HepG2 (cell line): ENCODE measurements around the gene TBC1D2B.

ENCODE experiments used
- EZH2 ChIP-seq: conservative IDR thresholded peaks from 2 replicates; pipeline ENCODE4 v1.6.1; 2012; ENCODE audit warnings: mild to moderate bottlenecking, low read depth, low read length, moderate library complexity
- SMC3 ChIP-seq: IDR thresholded peaks from 2 replicates; pipeline ENCODE4 v1.6.1; 2011; ENCODE audit warnings: low read length, improper control_type of control experiment
- THAP11 ChIP-seq: IDR thresholded peaks from 2 replicates; pipeline ENCODE4 v1.6.1; 2016; ENCODE audit warnings: missing biosample characterization, missing genetic modification reagents
- TF ChIP-seq, protein P1 (sequence below): sonication (generic); formaldehyde crosslinking; IDR thresholded peaks from 2 replicates; pipeline ENCODE4 v1.5.0; 2020; ENCODE audit warnings: mild to moderate bottlenecking, missing genetic modification reagents, moderate library complexity
- TF ChIP-seq, protein P2 (sequence below): sonication (generic); formaldehyde crosslinking; IDR thresholded peaks from 2 replicates; pipeline ENCODE4 v1.5.1; 2020; ENCODE audit warnings: mild to moderate bottlenecking, missing genetic modification reagents, borderline replicate concordance
- TF ChIP-seq, protein P3 (sequence below): sonication (generic); formaldehyde crosslinking; IDR thresholded peaks from 2 replicates; pipeline ENCODE4 v1.8.0; 2022; ENCODE audit warnings: mild to moderate bottlenecking, missing genetic modification reagents
- TF ChIP-seq, protein P4 (sequence below): fragments of 450-650 bp; IDR thresholded peaks from 2 replicates; pipeline ENCODE4 v1.6.1; 2017
- TF ChIP-seq, protein P5 (sequence below): sonication (generic); formaldehyde crosslinking; IDR thresholded peaks from 2 replicates; pipeline ENCODE4 v1.5.0; 2020; ENCODE audit warnings: mild to moderate bottlenecking, missing genetic modification reagents
- TF ChIP-seq, protein P6 (sequence below): IDR thresholded peaks from 2 replicates; pipeline ENCODE4 v1.6.1; 2016

DNA sequence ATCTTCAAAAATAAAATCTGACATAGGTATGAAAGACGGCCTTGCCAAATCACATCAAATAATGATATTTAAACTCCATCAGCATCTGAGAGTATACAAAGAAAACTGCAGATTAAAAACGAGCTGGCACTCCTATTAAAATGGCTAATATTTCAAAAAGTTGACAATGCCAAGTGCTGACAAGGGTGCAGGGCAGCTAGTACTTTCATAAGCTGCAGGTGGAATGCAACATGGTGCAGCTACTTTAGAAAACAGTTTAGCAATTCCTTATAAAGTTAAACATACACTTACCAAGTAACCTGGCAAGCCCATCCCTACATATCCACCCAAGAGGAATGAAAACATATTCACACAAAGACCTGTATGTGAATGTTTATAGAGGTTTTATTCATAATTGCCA is 23.0 kb downstream of the TBC1D2B start:
- TF ChIP-seq, protein P1, sequence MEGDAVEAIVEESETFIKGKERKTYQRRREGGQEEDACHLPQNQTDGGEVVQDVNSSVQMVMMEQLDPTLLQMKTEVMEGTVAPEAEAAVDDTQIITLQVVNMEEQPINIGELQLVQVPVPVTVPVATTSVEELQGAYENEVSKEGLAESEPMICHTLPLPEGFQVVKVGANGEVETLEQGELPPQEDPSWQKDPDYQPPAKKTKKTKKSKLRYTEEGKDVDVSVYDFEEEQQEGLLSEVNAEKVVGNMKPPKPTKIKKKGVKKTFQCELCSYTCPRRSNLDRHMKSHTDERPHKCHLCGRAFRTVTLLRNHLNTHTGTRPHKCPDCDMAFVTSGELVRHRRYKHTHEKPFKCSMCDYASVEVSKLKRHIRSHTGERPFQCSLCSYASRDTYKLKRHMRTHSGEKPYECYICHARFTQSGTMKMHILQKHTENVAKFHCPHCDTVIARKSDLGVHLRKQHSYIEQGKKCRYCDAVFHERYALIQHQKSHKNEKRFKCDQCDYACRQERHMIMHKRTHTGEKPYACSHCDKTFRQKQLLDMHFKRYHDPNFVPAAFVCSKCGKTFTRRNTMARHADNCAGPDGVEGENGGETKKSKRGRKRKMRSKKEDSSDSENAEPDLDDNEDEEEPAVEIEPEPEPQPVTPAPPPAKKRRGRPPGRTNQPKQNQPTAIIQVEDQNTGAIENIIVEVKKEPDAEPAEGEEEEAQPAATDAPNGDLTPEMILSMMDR = no peak
- TF ChIP-seq SMC3 (no peak), THAP11 (CRISPR knock-in tag) (no peak), EZH2 (no peak)
- TF ChIP-seq, protein P2, sequence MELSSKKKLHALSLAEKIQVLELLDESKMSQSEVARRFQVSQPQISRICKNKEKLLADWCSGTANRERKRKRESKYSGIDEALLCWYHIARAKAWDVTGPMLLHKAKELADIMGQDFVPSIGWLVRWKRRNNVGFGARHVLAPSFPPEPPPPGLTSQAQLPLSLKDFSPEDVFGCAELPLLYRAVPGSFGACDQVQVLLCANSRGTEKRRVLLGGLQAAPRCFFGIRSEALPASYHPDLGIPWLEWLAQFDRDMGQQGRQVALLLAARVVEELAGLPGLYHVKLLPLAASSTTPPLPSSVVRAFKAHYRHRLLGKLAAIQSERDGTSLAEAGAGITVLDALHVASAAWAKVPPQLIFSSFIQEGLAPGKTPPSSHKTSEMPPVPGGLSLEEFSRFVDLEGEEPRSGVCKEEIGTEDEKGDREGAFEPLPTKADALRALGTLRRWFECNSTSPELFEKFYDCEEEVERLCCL = no peak
- TF ChIP-seq, protein P3, sequence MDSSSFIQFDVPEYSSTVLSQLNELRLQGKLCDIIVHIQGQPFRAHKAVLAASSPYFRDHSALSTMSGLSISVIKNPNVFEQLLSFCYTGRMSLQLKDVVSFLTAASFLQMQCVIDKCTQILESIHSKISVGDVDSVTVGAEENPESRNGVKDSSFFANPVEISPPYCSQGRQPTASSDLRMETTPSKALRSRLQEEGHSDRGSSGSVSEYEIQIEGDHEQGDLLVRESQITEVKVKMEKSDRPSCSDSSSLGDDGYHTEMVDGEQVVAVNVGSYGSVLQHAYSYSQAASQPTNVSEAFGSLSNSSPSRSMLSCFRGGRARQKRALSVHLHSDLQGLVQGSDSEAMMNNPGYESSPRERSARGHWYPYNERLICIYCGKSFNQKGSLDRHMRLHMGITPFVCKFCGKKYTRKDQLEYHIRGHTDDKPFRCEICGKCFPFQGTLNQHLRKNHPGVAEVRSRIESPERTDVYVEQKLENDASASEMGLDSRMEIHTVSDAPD = no peak
- TF ChIP-seq, protein P4, sequence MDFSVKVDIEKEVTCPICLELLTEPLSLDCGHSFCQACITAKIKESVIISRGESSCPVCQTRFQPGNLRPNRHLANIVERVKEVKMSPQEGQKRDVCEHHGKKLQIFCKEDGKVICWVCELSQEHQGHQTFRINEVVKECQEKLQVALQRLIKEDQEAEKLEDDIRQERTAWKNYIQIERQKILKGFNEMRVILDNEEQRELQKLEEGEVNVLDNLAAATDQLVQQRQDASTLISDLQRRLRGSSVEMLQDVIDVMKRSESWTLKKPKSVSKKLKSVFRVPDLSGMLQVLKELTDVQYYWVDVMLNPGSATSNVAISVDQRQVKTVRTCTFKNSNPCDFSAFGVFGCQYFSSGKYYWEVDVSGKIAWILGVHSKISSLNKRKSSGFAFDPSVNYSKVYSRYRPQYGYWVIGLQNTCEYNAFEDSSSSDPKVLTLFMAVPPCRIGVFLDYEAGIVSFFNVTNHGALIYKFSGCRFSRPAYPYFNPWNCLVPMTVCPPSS = no peak
- TF ChIP-seq, protein P5, sequence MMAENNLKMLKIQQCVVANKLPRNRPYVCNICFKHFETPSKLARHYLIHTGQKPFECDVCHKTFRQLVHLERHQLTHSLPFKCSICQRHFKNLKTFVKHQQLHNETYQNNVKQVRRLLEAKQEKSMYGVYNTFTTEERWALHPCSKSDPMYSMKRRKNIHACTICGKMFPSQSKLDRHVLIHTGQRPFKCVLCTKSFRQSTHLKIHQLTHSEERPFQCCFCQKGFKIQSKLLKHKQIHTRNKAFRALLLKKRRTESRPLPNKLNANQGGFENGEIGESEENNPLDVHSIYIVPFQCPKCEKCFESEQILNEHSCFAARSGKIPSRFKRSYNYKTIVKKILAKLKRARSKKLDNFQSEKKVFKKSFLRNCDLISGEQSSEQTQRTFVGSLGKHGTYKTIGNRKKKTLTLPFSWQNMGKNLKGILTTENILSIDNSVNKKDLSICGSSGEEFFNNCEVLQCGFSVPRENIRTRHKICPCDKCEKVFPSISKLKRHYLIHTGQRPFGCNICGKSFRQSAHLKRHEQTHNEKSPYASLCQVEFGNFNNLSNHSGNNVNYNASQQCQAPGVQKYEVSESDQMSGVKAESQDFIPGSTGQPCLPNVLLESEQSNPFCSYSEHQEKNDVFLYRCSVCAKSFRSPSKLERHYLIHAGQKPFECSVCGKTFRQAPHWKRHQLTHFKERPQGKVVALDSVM (CRISPR knock-in tag) = no peak
- TF ChIP-seq, protein P6, sequence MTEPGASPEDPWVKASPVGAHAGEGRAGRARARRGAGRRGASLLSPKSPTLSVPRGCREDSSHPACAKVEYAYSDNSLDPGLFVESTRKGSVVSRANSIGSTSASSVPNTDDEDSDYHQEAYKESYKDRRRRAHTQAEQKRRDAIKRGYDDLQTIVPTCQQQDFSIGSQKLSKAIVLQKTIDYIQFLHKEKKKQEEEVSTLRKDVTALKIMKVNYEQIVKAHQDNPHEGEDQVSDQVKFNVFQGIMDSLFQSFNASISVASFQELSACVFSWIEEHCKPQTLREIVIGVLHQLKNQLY (CRISPR knock-in tag) = no peak
